ENCODE results near the gene PCDHGB4. TPM values are rescaled to one million over a fixed set of nuclear protein-coding genes. Genes with fewer than 3 reads are reported as not detected.
"Not testable (repeated sequence)": the region's sequence is repeated elsewhere in the genome, so short reads cannot be mapped to it uniquely, and the experiment has no call there.

PCDHGB4 gene
- total and polyA plus RNA-seq, 3 experiments from 2014 or later = 0.08 to 0.13 TPM; not detected in 1

DNA sequence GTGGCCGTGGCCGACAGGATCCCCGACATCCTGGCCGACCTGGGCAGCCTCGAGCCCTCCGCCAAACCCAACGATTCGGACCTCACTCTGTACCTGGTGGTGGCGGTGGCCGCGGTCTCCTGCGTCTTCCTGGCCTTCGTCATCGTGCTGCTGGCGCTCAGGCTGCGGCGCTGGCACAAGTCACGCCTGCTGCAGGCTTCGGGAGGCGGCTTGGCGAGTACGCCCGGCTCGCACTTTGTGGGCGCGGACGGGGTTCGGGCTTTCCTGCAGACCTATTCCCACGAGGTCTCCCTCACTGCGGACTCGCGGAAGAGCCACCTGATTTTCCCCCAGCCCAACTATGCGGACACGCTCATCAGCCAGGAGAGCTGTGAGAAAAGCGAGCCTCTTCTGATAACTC is 41.5 kb upstream of the PCDHGB4 start:
- H3K27ac ChIP-seq (ENCODE audit: low read depth, low read length); H3K4me3 Mint-ChIP-seq; DNase-seq; H3K36me3 ChIP-seq (ENCODE audit: insufficient read depth, low read length); H3K4me3 ChIP-seq (ENCODE audit: low read length); H3K9me3 ChIP-seq (ENCODE audit: low read length); CTCF ChIA-PET; H3K36me3 Mint-ChIP-seq; POLR2A ChIA-PET; H3K4me1 Mint-ChIP-seq; H3K27ac Mint-ChIP-seq; H3K4me1 ChIP-seq (ENCODE audit: insufficient read depth, low read length): not testable (repeated sequence)
- H3K9me3 Mint-ChIP-seq = peaks cover 10 to 71% (median 48%) of the 10 kb centered on the region in 5 donors
- peaks cover 61 to 81% of the 10 kb centered on the region in 2 donors for H3K27me3 Mint-ChIP-seq
- H3K27me3 ChIP-seq (ENCODE audit: insufficient read depth, low read length, poor library complexity, severe bottlenecking) = peaks cover 12% of the 10 kb centered on the region

- DNase-seq = peak in 1 of 5 donors; percentile 16
- Histone ChIP-seq H3K9me3 (ENCODE audit: low read length) (peaks cover 2% of the 10 kb centered on the region), H3K36me3 (ENCODE audit: insufficient read depth, low read length) (no peaks in the 10 kb centered on the region), H3K27me3 (ENCODE audit: insufficient read depth, low read length, poor library complexity, severe bottlenecking) (peaks cover 24% of the 10 kb centered on the region), H3K4me1 (ENCODE audit: insufficient read depth, low read length) (no peaks in the 10 kb centered on the region), H3K27ac (ENCODE audit: low read depth, low read length) (no peak within 1 kb of the TSS), H3K4me3 (ENCODE audit: low read length) (no peak within 1 kb of the TSS)
- Mint-ChIP-seq H3K27ac (peak within 1 kb of the TSS in 1 of 8 donors; percentile 24), H3K9me3 (peaks cover 4 to 53% (median 30%) of the 10 kb centered on the region in 5 donors), H3K27me3 (peaks cover 48 to 76% of the 10 kb centered on the region in 2 donors), H3K4me1 (no peaks in the 10 kb centered on the region), H3K36me3 (peaks cover 2 to 11% (median 5%) of the 10 kb centered on the region in 3 donors), H3K4me3 (peak within 1 kb of the TSS in 6 of 7 donors; percentile 40 to 67 (median 50))
- ChIA-PET POLR2A (no interaction called here), CTCF (interaction anchor here (0.9 to 1.5 kb wide), 2 partner anchors 30 to 214 kb away, joined by 3 to 6 read pairs; partner anchors contain the start of gene TAF7)
Measured at GRCh38 chr5:141349917-141350619, 37.4 kb upstream of the PCDHGB4 start, which contains the start of gene PCDHGB1. Gene PCDHGB1 (plus strand): TSS chr5:141350099. CDS start chr5:141350261, 162 bp downstream.

GRCh38 chr5:141351591-141351990 is 35.9 kb upstream of the PCDHGB4 start:
- H3K27ac ChIP-seq (ENCODE audit: low read depth, low read length) = no peak overlapping the region
- Mint-ChIP-seq H3K4me1 (no peaks in the 10 kb centered on the region), H3K4me3 (no peak overlapping the region), H3K27me3 (peaks cover 56 to 80% of the 10 kb centered on the region in 2 donors), H3K9me3 (peaks cover 0 to 57% (median 29%) of the 10 kb centered on the region in 5 donors), H3K27ac (no peak overlapping the region), H3K36me3 (peaks cover 2 to 11% (median 3%) of the 10 kb centered on the region in 3 donors)
- no peak for DNase-seq
- H3K4me1 ChIP-seq (ENCODE audit: insufficient read depth, low read length) = no peaks in the 10 kb centered on the region
- H3K4me3 ChIP-seq (ENCODE audit: low read length) = no peak overlapping the region
- no peaks in the 10 kb centered on the region for H3K9me3 ChIP-seq (ENCODE audit: low read length)
- peaks cover 24% of the 10 kb centered on the region for H3K27me3 ChIP-seq (ENCODE audit: insufficient read depth, low read length, poor library complexity, severe bottlenecking)
- ChIA-PET CTCF (no interaction called here), POLR2A (no interaction called here)
- no peaks in the 10 kb centered on the region for H3K36me3 ChIP-seq (ENCODE audit: insufficient read depth, low read length)

- H3K9me3 Mint-ChIP-seq = peaks cover 0 to 55% (median 33%) of the 10 kb centered on the region in 5 donors
- peaks cover 56 to 76% of the 10 kb centered on the region in 2 donors for H3K27me3 Mint-ChIP-seq
- Histone ChIP-seq H3K4me3 (ENCODE audit: low read length) (no peak within 1 kb of the TSS), H3K36me3 (ENCODE audit: insufficient read depth, low read length) (no peaks in the 10 kb centered on the region), H3K9me3 (ENCODE audit: low read length) (no peaks in the 10 kb centered on the region), H3K4me1 (ENCODE audit: insufficient read depth, low read length) (no peaks in the 10 kb centered on the region), H3K27ac (ENCODE audit: low read depth, low read length) (no peak within 1 kb of the TSS), H3K27me3 (ENCODE audit: insufficient read depth, low read length, poor library complexity, severe bottlenecking) (peaks cover 24% of the 10 kb centered on the region)
- peaks cover 0 to 2% (median 2%) of the 10 kb centered on the region in 3 donors for H3K4me1 Mint-ChIP-seq
- ChIA-PET CTCF (interaction anchor here (1.0 to 1.6 kb wide), 2 partner anchors 9 to 20 kb away, joined by 3 to 4 read pairs; partner anchors contain the start of gene PCDHGA5), POLR2A (no interaction called here)
- H3K27ac Mint-ChIP-seq = no peak within 1 kb of the TSS
- no peak for DNase-seq
- peak within 1 kb of the TSS in 4 of 7 donors; percentile 6 to 45 (median 42) for H3K4me3 Mint-ChIP-seq
- H3K36me3 Mint-ChIP-seq = peaks cover 2 to 16% (median 5%) of the 10 kb centered on the region in 3 donors
Measured at GRCh38 chr5:141354900-141355469, 32.5 kb upstream of the PCDHGB4 start, which contains the start of gene PCDHGA4. Gene PCDHGA4 (plus strand): TSS chr5:141355021. CDS start chr5:141355108, 87 bp downstream.

DNA sequence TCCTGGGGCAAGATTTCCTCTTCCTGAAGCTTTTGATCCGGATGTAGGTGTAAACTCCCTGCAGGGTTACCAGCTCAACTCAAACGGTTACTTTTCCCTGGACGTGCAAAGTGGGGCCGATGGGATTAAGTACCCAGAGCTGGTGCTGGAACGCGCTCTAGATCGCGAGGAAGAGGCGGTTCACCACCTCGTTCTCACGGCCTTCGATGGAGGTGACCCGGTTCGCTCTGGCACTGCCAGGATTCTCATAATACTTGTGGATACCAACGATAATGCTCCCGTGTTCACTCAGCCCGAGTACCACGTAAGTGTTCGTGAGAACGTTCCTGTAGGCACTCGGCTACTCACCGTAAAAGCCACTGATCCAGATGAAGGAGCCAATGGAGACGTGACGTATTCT is 31.9 kb upstream of the PCDHGB4 start:
- peaks cover 56 to 76% of the 10 kb centered on the region in 2 donors for H3K27me3 Mint-ChIP-seq
- H3K36me3 Mint-ChIP-seq = peaks cover 3 to 16% (median 4%) of the 10 kb centered on the region in 3 donors
- ChIA-PET POLR2A (no interaction called here), CTCF (interaction anchor here (1.6 kb wide), 1 partner anchor 19 kb away, joined by 4 read pairs; no protein-coding TSS in a partner anchor)
- H3K27ac Mint-ChIP-seq = no peak overlapping the region
- Histone ChIP-seq H3K9me3 (ENCODE audit: low read length) (no peaks in the 10 kb centered on the region), H3K27ac (ENCODE audit: low read depth, low read length) (no peak overlapping the region), H3K4me3 (ENCODE audit: low read length) (no peak overlapping the region), H3K4me1 (ENCODE audit: insufficient read depth, low read length) (no peaks in the 10 kb centered on the region), H3K27me3 (ENCODE audit: insufficient read depth, low read length, poor library complexity, severe bottlenecking) (peaks cover 23% of the 10 kb centered on the region), H3K36me3 (ENCODE audit: insufficient read depth, low read length) (no peaks in the 10 kb centered on the region)
- peaks cover 0 to 8% (median 2%) of the 10 kb centered on the region in 3 donors for H3K4me1 Mint-ChIP-seq
- no peak overlapping the region for H3K4me3 Mint-ChIP-seq
- no peak for DNase-seq
- peaks cover 0 to 55% (median 29%) of the 10 kb centered on the region in 5 donors for H3K9me3 Mint-ChIP-seq

- DNase-seq = no peak
- H3K36me3 Mint-ChIP-seq = peaks cover 4 to 19% (median 6%) of the 10 kb centered on the region in 3 donors
- no peak overlapping the region for H3K4me3 ChIP-seq (ENCODE audit: low read length)
- POLR2A ChIA-PET = no interaction called here
- H3K4me1 ChIP-seq (ENCODE audit: insufficient read depth, low read length) = no peaks in the 10 kb centered on the region
- peaks cover 53 to 76% of the 10 kb centered on the region in 2 donors for H3K27me3 Mint-ChIP-seq
- peaks cover 0 to 55% (median 34%) of the 10 kb centered on the region in 5 donors for H3K9me3 Mint-ChIP-seq
- H3K36me3 ChIP-seq (ENCODE audit: insufficient read depth, low read length) = no peaks in the 10 kb centered on the region
- CTCF ChIA-PET = interaction anchor here (1.6 kb wide), 1 partner anchor 19 kb away, joined by 4 read pairs; no protein-coding TSS in a partner anchor
- peaks cover 18% of the 10 kb centered on the region for H3K27me3 ChIP-seq (ENCODE audit: insufficient read depth, low read length, poor library complexity, severe bottlenecking)
- H3K4me1 Mint-ChIP-seq = peaks cover 0 to 10% (median 2%) of the 10 kb centered on the region in 3 donors
- no peak overlapping the region for H3K27ac ChIP-seq (ENCODE audit: low read depth, low read length)
- no peaks in the 10 kb centered on the region for H3K9me3 ChIP-seq (ENCODE audit: low read length)
- no peak overlapping the region for H3K27ac Mint-ChIP-seq
- H3K4me3 Mint-ChIP-seq = peak overlapping the region in 3 of 7 donors; percentile 2 to 30 (median 4)
Measured at GRCh38 chr5:141356133-141356532, 31.4 kb upstream of the PCDHGB4 start.

DNA sequence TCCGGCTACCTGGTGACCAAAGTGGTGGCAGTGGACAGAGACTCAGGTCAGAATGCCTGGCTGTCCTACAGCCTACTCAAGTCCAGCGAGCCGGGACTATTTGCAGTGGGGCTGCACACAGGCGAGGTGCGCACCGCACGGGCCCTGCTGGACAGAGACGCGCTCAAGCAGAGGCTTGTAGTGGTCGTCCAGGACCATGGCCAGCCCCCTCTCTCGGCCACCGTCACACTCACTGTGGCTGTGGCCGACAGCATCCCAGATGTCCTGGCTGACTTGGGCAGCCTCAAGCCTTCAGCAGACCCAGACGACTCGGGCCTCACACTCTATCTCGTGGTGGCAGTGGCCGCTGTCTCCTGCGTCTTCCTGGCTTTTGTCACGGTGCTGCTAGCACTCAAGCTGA is 30.5 kb upstream of the PCDHGB4 start:
- Histone ChIP-seq H3K4me1 (ENCODE audit: insufficient read depth, low read length) (no peaks in the 10 kb centered on the region), H3K4me3 (ENCODE audit: low read length) (no peak overlapping the region), H3K36me3 (ENCODE audit: insufficient read depth, low read length) (no peaks in the 10 kb centered on the region), H3K9me3 (ENCODE audit: low read length) (no peaks in the 10 kb centered on the region), H3K27ac (ENCODE audit: low read depth, low read length) (no peak overlapping the region), H3K27me3 (ENCODE audit: insufficient read depth, low read length, poor library complexity, severe bottlenecking) (peaks cover 15% of the 10 kb centered on the region)
- no peak overlapping the region for H3K4me3 Mint-ChIP-seq
- no peak overlapping the region for H3K27ac Mint-ChIP-seq
- CTCF ChIA-PET = no interaction called here
- H3K36me3 Mint-ChIP-seq = peaks cover 4 to 22% (median 6%) of the 10 kb centered on the region in 3 donors
- H3K9me3 Mint-ChIP-seq = peaks cover under 1 to 54% (median 36%) of the 10 kb centered on the region in 5 donors
- DNase-seq = no peak
- H3K4me1 Mint-ChIP-seq = peaks cover 0 to 10% (median 2%) of the 10 kb centered on the region in 3 donors
- POLR2A ChIA-PET = no interaction called here
- H3K27me3 Mint-ChIP-seq = peaks cover 55 to 76% of the 10 kb centered on the region in 2 donors

All from CD8-positive, alpha-beta memory T cell (primary cell).